ENCODE data around the gene ICAM2.

The ICAM2 gene

GRCh38 chr17:63973930-63974593 lies 46.4 kb downstream of the ICAM2 start:
- DNase-seq, result no peak

DNA sequence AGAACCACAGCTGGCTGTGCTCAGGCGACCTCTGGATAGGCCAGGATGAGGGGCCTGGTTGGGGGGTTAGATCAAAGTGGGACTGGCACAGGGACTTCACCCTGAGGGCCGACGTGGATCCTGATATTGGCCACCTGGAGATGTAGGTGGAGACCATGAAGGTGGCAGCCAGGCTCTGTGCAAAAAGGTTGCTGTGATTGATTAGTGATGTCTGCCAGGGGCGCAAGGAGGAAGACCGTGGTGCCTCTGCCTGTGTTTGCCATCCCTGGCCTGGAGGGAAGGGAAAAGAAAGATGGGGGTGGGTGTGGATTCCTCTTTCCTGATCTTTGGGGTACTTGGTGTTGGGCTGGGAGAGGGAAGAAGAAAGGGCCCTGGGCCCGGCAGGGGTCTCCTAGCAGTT lies 47.2 kb downstream of the ICAM2 start:
- no peak for DNase-seq

GRCh38 chr17:63972796-63973195 lies 47.6 kb downstream of the ICAM2 start, which contains the start of gene SCN4A:
SCN4A (minus strand) TSS chr17:63972918; CDS start chr17:63972841, 77 bp downstream.
- no peak for DNase-seq

GRCh38 chr17:63969278-63969677 lies 51.2 kb downstream of the ICAM2 start:
- DNase-seq, result no peak

GRCh38 chr17:63967953-63968352 lies 52.5 kb downstream of the ICAM2 start:
- no peak for DNase-seq

DNA sequence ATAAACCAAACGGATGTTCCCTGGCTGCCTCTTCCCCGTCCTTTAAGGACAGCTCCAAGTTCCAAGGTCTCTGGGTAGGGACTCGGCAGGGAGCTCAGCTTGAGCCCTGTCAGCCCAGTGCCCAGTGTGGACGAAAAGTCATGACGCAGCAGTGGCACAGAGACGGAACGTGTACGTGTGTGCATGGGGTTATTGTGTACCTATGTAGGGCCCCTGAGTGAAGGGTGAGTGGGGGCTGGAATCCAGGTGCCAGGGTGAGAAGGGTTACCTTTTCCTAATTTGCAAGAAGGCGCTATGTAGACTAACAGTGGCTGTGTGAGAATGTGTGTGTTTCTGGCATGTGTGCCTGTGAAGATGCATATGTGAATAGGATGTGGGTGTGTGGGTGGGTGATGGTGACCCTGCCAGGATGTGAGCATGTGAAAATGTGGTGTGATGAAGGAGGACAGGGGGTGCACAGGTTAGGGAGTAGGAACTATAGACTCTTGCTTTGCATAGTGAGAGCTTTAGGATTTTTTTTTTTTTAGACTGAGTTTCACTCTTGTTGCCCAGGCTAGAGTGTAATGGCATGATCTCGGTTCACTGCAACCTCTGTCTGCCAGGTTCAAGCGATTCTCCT lies 53.7 kb downstream of the ICAM2 start:
- DNase-seq, result no peak

DNA sequence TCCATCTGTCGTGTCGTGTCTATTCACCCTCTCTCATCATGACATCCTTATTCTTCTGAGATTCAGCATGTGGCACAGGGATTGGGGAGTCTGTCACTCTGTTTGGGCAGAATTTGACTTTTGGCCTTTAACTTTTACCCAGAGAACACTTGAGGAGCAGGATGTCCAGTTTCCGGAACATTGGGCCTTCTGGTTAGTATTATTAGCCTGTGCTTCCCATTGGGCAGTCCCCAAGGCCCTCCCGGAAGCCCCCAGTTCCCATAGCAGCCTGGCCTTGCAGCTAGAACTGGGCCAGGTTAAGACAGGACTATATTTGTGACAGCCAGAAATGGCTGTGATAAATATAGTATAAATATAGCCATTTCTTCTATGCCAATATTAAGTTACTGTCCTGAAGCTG lies 57.3 kb downstream of the ICAM2 start:
- no peak for DNase-seq

- DNase-seq, result no peak
These were observed 58.1 kb downstream of the ICAM2 start for GRCh38 chr17:63962298-63962744.

DNA sequence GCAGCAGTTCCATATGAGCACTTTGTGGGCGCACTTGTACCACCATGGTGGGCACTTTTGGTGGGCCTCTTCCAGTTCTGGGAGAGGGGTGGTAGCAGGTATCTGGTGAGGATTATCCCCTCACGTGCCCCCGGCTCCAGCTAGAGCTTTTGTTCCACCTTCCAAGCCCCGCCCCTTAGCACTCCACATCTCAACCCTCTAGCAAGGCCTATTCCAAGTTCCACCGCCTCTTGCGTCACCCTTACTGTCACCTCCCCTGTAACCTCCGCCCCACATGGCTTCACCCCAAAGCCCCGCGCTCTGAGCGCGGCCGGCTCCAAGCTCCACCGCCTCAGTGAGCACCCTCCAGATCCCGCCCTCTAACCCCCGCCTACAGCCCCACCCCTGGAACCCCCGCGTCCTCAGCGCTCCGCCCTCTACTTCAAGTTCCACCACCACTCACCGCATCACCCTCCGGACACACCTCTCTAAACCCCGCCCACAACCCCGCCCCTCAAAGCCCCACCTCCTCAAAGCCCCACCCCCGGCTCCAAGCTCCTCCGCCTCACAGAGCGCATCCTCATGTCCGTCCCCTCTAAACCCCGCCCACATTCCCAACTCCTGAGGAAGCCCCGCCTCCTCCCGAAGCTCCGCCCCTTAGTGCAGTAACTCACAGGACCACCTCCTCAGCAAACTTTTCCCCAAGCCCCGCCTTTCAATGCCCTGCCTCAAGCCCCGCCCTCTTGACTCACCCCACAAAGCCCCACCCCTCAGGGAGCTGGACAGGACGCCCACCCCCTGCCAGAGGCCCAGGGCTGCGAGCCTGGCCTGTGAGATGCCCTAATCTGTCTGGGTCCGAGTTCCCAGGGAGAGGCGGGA lies 58.8 kb downstream of the ICAM2 start:
- no peak for DNase-seq

GRCh38 chr17:63960430-63960829 lies 60.0 kb downstream of the ICAM2 start:
- no peak for DNase-seq

GRCh38 chr17:63960006-63960405 lies 60.4 kb downstream of the ICAM2 start:
- DNase-seq, result no peak

DNA sequence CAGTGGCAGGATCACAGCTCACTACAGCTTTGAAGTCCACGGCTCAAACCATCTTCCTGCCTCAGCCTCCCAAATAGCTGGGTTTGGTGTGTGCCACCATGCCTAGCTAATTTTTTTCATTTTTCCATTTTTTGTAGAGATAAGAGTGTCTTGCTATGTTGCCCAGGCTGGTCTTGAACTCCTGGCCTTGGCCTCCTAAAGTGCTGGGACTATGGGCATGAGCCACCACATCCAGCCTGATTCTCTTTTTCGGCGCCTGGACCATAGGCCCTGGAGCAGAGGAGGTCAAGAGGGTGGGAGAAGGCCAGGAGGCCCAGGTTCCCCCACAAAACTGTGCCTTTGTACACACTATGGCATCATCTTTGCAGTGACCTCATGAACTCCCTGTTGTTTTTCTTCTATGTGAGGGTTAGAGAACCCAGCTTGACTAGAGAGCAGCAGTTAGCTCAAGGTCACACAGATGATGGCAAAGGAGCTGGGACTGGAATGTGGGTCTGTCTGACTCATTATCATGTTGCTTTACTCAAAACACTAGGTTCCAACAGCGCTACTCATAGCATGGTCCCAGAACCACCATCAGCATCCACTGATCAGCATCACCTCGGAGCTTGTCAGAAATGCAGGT lies 64.0 kb downstream of the ICAM2 start:
- DNase-seq, result no peak

DNA sequence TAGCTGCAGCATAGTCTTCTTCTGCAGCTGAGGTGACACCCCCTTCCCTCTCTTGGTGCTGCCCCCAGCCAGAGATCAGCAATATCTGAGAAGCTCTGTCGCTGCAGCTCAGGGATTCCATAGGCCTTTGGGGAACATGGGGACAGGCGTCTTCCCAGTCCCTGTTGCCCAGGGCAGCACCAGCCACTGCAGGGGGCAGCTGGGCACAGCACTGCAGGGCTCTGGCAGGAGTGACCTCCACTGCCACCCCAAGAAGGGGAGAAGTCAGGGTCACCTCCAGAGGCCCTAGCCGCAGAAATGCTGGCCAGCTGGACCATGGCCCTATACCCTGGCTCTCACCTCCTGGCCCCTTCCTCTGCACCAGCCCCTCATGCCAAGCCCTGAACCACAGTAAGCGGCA lies 64.6 kb downstream of the ICAM2 start:
- no peak for DNase-seq

GRCh38 chr17:63955232-63955631 lies 65.2 kb downstream of the ICAM2 start:
- no peak for DNase-seq

DNA sequence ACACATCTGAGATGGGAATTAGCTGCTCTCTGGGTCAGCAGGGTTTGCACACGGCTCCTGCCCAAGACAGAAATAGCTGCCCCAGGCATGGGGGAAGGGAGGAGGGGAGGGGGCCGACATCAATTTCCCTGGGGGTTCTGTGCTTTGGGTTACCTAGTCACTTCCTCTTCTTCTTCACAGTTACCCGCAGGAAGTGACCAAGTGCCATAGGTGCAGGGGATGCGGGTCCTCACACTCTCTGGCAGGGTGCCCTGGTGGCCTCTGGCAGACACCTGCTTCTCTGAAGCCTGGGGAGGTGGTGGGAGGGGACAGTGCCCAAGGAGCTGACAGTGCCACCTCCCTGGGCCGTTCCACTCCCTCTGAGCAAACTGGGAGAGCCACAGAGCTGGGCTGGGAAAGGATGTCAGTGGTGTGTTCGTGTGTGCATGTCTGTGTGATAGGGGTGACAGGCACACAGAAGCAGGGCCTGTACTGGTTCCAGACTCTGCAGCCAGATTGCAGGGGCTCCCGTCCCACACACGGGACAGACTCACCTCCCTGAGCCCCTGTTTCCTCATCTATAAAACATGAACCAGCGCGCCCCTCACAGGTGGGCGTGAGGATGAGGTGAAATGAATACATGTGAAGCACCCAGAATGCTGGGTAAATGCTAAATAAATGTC lies 65.9 kb downstream of the ICAM2 start:
- no peak for DNase-seq
